ENCODE measurements around the gene RAD54L.
A peak's percentile ranks its signal among the peaks of the same experiment; 100 is the strongest.

The RAD54L gene

DNA sequence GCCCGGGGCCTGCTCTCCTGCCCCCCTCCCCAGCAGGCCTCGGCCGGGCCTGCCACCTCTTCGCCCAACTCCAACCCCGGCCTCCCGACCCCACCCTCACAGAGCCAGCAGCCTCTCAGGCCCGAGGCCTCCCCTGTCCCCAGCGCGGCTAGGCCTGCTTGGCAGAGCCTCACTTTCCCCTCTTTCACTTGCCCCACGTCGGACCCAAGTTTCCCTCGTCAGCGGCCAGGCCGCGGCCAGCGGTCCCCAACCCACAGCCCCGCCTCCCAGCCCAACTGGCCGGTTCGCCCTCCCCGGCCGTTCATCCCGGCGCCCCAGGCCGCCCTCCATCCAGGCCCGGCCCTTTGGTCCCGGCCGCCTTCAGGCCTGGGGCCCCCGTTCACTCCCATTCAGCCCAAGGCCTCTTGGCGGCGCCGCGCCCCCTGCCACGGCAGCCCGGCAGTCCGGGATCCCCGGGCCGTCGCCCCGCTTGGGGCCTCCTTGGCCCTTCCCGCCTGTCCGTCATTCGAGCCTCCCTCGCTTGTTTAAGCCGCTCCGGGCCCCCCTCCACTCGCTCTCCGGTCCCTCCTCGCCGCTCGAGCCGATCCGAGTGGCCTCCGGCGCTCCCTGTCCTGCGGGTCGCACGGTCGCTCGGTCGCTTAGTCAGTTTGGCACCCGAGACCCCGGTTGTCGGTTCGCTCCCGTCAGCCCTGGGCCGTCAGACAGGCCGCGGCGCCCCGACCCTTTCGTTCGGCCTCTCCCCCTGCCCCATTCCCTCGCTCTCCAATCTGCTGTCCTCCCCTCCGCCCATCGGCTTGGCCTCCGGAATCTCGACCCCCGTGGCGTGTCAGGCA, 54.5 kb downstream of the RAD54L start:
- ChIA-PET CTCF (interaction anchor here (1.0 to 2.6 kb wide), 4 partner anchors 11 to 46 kb away, joined by 3 to 10 read pairs (median 5); no protein-coding TSS in a partner anchor), POLR2A (interaction anchor here (1.1 kb wide), 1 partner anchor 32 kb away, joined by 6 read pairs; no protein-coding TSS in a partner anchor)
- TF ChIP-seq, protein P1, sequence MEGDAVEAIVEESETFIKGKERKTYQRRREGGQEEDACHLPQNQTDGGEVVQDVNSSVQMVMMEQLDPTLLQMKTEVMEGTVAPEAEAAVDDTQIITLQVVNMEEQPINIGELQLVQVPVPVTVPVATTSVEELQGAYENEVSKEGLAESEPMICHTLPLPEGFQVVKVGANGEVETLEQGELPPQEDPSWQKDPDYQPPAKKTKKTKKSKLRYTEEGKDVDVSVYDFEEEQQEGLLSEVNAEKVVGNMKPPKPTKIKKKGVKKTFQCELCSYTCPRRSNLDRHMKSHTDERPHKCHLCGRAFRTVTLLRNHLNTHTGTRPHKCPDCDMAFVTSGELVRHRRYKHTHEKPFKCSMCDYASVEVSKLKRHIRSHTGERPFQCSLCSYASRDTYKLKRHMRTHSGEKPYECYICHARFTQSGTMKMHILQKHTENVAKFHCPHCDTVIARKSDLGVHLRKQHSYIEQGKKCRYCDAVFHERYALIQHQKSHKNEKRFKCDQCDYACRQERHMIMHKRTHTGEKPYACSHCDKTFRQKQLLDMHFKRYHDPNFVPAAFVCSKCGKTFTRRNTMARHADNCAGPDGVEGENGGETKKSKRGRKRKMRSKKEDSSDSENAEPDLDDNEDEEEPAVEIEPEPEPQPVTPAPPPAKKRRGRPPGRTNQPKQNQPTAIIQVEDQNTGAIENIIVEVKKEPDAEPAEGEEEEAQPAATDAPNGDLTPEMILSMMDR (IDR thresholded peaks at IDR 0.05; ENCODE audit: control extremely low read depth, extremely low read depth, low read depth, missing control alignments) = peak; percentile 62
- peak; percentile 80 for DNase-seq (ENCODE audit: extremely low spot score)

DNA sequence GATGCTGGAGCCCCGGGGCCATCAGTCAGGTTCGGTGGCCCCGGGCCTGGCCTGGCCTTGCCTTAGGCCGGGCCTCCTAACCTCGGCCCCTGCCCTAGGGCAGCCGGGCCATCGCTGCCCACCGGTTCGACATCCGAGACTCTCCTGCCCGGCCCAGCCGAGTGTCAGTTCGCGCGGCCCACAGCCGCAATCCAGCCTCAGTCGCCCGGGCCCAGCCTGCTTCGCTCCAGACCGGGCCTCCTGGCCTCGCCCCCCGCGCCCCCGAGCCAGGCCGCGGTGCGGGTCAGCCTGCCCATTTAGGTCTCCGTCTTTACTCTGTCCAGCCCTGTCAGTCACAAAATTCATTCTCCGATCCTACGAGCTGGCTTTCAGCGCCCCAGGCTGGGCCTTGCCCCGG, 55.1 kb downstream of the RAD54L start:
- DNase-seq (ENCODE audit: extremely low spot score) = peak; percentile 34
- TF ChIP-seq, protein P1 (IDR thresholded peaks at IDR 0.05; ENCODE audit: control extremely low read depth, extremely low read depth, low read depth, missing control alignments) = no peak
- ChIA-PET CTCF (interaction anchor here (0.8 to 2.6 kb wide), 8 partner anchors 11 to 44 kb away, joined by 3 to 13 read pairs (median 6); partner anchors contain the start of gene NSUN4), POLR2A (interaction anchor here (0.6 to 1.7 kb wide), 7 partner anchors 22 to 1581 kb away, joined by 3 to 6 read pairs (median 3); partner anchors contain the start of gene NSUN4)

DNA sequence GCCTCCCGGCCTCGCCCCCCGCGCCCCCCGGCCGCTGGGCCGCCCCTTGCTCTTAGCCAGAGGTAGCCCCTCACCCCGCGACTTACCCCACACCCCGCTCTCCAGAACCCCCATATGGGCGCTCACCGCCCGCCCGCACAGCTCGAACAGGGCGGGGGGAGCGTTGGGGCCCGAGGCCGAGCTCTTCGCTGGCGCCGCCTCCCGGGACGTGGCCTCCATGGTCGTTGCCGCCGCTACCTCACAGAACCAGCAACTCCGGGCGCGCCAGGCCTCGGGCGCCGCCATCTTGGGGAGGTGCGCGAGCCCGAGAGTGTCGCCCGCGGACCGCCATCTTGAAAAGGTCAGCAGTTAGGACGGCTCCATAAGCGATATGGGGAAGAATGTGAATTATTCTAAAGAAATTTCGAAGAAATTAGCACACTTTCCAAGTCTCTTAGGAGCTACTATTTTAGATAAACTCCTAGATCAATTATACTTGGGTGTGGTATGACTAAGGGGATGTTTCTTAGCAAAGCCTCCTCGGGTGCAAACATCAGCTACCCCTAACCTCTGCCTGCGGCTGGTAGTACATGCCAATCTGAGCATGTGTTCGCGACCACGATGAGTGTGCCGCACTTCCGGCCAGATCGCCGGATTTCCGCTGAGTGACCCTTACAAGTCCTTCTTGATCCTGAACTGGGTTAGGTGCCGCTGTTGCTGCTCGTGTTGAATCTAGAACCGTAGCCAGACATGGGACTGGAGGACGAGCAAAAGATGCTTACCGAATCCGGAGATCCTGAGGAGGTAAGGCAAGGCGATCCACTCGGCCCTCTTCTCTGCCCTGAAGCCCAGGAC, 55.7 kb downstream of the RAD54L start, which contains the start of the genes LRRC41 and UQCRH:
Gene LRRC41, minus strand, starts transcription at position 579 of the 834 bp plus-strand sequence. Its CDS starts 294 bp downstream, at position 285.
Gene UQCRH, plus strand, starts transcription at position 661 of the 834 bp plus-strand sequence. Its CDS starts 69 bp downstream, at position 730.
- peak; percentile 91 for DNase-seq (ENCODE audit: extremely low spot score)
- CTCF ChIA-PET = interaction anchor here (0.6 to 2.6 kb wide), 11 partner anchors 12 to 175 kb away, joined by 3 to 13 read pairs (median 3); partner anchors contain the start of genes NSUN4 and RAD54L

DNA sequence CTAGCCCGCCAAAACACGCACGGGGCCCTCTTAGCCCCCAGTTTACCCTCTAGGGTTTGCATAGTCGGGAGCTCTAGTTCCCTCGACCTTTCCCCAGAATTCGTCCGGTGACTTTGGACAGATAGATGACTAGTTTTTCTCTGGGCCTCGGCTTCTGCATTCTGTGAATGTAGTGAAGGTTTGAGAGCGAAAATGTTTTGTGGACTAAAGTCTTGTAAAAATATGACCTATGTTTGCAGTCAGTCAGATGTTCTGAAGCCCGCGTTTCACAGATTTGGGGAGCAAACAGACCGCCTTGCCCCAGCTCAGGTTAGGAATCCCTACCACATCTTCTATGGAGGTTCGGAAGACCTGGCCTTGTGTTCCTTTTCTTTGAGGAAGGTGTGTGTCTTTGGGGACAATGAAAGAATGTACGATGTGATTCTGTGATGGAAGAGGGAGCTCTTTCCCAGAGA, 56.3 kb downstream of the RAD54L start:
- CTCF ChIA-PET = interaction anchor here (0.8 to 2.6 kb wide), 7 partner anchors 13 to 57 kb away, joined by 3 to 13 read pairs (median 10); partner anchors contain the start of genes NSUN4 and RAD54L
- POLR2A ChIA-PET = interaction anchor here (0.6 to 1.7 kb wide), 3 partner anchors 26 to 400 kb away, joined by 3 read pairs; no protein-coding TSS in a partner anchor
- TF ChIP-seq, protein P1 (IDR thresholded peaks at IDR 0.05; ENCODE audit: control extremely low read depth, extremely low read depth, low read depth, missing control alignments) = no peak
- no peak for DNase-seq (ENCODE audit: extremely low spot score)

More for the DNA sequence above, 55.7 kb downstream of the RAD54L start, which contains the start of the genes LRRC41 and UQCRH:
- POLR2A ChIA-PET = interaction anchor here (0.6 to 1.7 kb wide), 9 partner anchors 22 to 1582 kb away, joined by 3 to 6 read pairs (median 3); partner anchors contain the start of gene NSUN4
- TF ChIP-seq, protein P1 (IDR thresholded peaks at IDR 0.05; ENCODE audit: control extremely low read depth, extremely low read depth, low read depth, missing control alignments) = no peak

DNA sequence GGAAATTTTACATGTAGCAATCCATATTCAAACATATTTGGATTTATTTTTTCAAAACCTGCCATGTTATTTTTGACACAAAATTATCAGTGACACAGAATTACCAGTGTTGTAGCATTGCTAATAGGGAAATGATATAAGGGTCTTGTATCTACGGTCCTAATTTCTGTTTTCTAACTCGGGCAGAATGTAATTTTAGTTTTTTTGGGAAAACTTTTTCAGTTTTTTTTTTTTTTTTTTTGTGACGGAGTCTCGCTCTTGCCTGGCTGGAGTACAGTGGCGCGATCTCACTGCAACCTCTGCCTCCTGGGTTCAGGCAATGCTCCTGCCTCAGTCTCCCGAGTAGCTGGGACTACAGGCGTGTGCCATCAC, 58.6 kb downstream of the RAD54L start:
- TF ChIP-seq, protein P1 (IDR thresholded peaks at IDR 0.05; ENCODE audit: control extremely low read depth, extremely low read depth, low read depth, missing control alignments) = no peak
- CTCF ChIA-PET = interaction anchor here (2.7 kb wide), 1 partner anchor 27 kb away, joined by 10 read pairs; no protein-coding TSS in a partner anchor
- POLR2A ChIA-PET = no interaction called here
- no peak for DNase-seq (ENCODE audit: extremely low spot score)

Measured in GM10248 (cell line).